Spleen (tissue), 7 donors: Measurements from ENCODE around the gene KCNT1.

Experiments
- POLR2AphosphoS5 ChIP-seq, 3 donors: sonication (generic); formaldehyde crosslinking; IDR thresholded peaks; one replicate each; pipeline ENCODE4 v1.5.1; 2017; ENCODE audit warnings: antibody characterized with exemption in 3 of 3
- TF ChIP-seq, protein P1 (sequence below), 11 experiments: fragments of 200-600 bp in 7 of 11; fragments of 450-650 bp in 4 of 11; sonication (generic) in 4 of 11; IDR thresholded peaks in 8 of 11; conservative IDR thresholded peaks in 3 of 11; 1 replicate in 7 of 11; 2 replicates in 4 of 11; pipeline versions ENCODE4 v1.4.0 to v1.8.0; 2016 to 2021; ENCODE audit warnings: antibody characterized with exemption in 11 of 11, inconsistent platforms in 4 of 11, mild to moderate bottlenecking in 1 of 11
- donor health status: DM: no; HTN: no; CAD: no; lungs with moderate emphysema.
- donor health status: DM: no; HTN: no; CAD: no.
- donor health status: DM: no; HTN: no; CAD: no.

DNA sequence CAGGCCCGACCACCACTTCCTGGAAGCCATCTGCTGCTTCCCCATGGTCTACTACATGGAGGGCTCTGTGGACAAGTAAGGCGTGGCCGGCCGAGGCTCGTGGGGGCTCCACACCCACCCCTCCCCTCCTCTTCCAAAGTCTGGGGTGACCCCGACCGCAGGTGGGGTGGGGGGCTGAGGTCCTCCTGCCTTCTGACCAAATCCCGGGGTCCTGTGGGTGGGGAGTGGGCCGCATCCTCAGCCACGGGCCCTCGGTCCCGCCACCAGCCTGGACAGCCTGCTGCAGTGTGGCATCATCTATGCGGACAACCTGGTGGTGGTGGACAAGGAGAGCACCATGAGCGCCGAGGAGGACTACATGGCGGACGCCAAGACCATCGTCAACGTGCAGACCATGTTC is 76.4 kb downstream of the KCNT1 start:
- TF ChIP-seq POLR2AphosphoS5 (IDR thresholded peaks at IDR 0.05): no peak
- TF ChIP-seq, protein P1, sequence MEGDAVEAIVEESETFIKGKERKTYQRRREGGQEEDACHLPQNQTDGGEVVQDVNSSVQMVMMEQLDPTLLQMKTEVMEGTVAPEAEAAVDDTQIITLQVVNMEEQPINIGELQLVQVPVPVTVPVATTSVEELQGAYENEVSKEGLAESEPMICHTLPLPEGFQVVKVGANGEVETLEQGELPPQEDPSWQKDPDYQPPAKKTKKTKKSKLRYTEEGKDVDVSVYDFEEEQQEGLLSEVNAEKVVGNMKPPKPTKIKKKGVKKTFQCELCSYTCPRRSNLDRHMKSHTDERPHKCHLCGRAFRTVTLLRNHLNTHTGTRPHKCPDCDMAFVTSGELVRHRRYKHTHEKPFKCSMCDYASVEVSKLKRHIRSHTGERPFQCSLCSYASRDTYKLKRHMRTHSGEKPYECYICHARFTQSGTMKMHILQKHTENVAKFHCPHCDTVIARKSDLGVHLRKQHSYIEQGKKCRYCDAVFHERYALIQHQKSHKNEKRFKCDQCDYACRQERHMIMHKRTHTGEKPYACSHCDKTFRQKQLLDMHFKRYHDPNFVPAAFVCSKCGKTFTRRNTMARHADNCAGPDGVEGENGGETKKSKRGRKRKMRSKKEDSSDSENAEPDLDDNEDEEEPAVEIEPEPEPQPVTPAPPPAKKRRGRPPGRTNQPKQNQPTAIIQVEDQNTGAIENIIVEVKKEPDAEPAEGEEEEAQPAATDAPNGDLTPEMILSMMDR (IDR thresholded peaks at IDR 0.05 in 8 of 11, conservative IDR thresholded peaks at IDR 0.05 in 3 of 11): no peak
